K562 (cell line): ENCODE results near the gene KATNAL1. TPM values are rescaled to one million over a fixed set of nuclear protein-coding genes. Genes with fewer than 3 reads are reported as not detected.
"Not testable (repeated sequence)": the region's sequence is repeated elsewhere in the genome, so short reads cannot be mapped to it uniquely, and the experiment has no call there.

Experiments
- ATAC-seq: fragments of 200-7000 bp; cut with Tn5 transposase; 3 replicates; pipeline ENCODE4 v1.9.1; 2020; ENCODE audit warnings: moderate library complexity
- BruUV-seq: library from RNA; stranded (reverse); fragments of 400-500 nt; replicated peaks from 2 replicates; lab custom pipeline; 2021; lab: Mats Ljungman, UMichigan
- CTCF ChIA-PET: fragments of 300-600 bp; formaldehyde crosslinking; extraction: SDS; loops from one replicate; lab custom pipeline; 2021; ENCODE audit warnings: low intra/inter-chr PET ratio; lab: Yijun Ruan, JAX
- POLR2A ChIA-PET: fragments of 300-600, 350-650 bp; sonication (Branson Sonifier 250); formaldehyde crosslinking; extraction: SDS; loops from one replicate; lab custom pipeline; 2021; ENCODE audit warnings: antibody characterized with exemption, inconsistent platforms; lab: Yijun Ruan, JAX
- DNase-seq, 4 experiments: peaks; one replicate each; pipeline versions ENCODE4 v3.0.0 to v3.0.0-alpha.2; 2011 to 2018; ENCODE audit warnings: low spot score in 3 of 4, mixed read lengths in 3 of 4; ENCODE audit errors: extremely low read depth in 1 of 4
- FAIRE-seq: peaks from 2 replicates; lab custom pipeline; 2011; peaks lifted over from hg19 to GRCh38; lab: Jason Lieb, UNC
- H2AFZ ChIP-seq: 2 replicates; pipeline ENCODE4 v1.6.0; 2011; ENCODE audit warnings: low read depth, low read length, control low read depth, inconsistent platforms
- H3K27ac ChIP-seq: fragments of 200-600 bp; 3 replicates; pipeline ENCODE4 v1.8.0; 2011; ENCODE audit warnings: low read depth, mild to moderate bottlenecking, control low read depth, inconsistent platforms, low read length, moderate library complexity, mixed read lengths; ENCODE audit errors: extremely low read depth
- H3K27me3 ChIP-seq, 2 experiments: fragments of 300-600 bp in 1 of 2; 2 replicates in 1 of 2; 3 replicates in 1 of 2; pipeline versions ENCODE4 v1.6.0 to v1.8.0; 2011; ENCODE audit warnings: inconsistent platforms in 2 of 2, low read length in 2 of 2, mild to moderate bottlenecking in 1 of 2, mixed read lengths in 1 of 2, moderate library complexity in 1 of 2; ENCODE audit not compliant: control insufficient read depth in 2 of 2, insufficient read depth in 2 of 2
- H3K36me3 ChIP-seq: fragments of 300-600 bp; 3 replicates; pipeline ENCODE4 v1.8.0; 2011; ENCODE audit warnings: mild to moderate bottlenecking, low read length, inconsistent platforms; ENCODE audit not compliant: control insufficient read depth, insufficient read depth
- H3K4me1 ChIP-seq, 2 experiments: fragments of 200-600 bp in 1 of 2; replicated peaks in 1 of 2; 2 replicates in 1 of 2; 3 replicates in 1 of 2; pipeline versions ENCODE4 v1.5.1 to v1.8.0; 2011; ENCODE audit warnings: inconsistent platforms in 2 of 2, low read length in 2 of 2, mild to moderate bottlenecking in 1 of 2, mixed read lengths in 1 of 2, moderate library complexity in 1 of 2; ENCODE audit not compliant: control insufficient read depth in 2 of 2, insufficient read depth in 2 of 2
- H3K4me2 ChIP-seq: 2 replicates; pipeline ENCODE4 v1.6.1; 2011; ENCODE audit warnings: low read length, control low read depth, inconsistent platforms, mixed read lengths; ENCODE audit not compliant: insufficient read depth
- H3K4me3 ChIP-seq: fragments of 200-600 bp; sonication (generic), shearing (Covaris generic); 2 replicates; pipeline ENCODE4 v1.5.1; 2016; ENCODE audit warnings: control low read depth, inconsistent platforms
- H3K79me2 ChIP-seq: fragments of 200-600 bp; 3 replicates; pipeline ENCODE4 v1.8.0; 2011; ENCODE audit warnings: low read length, inconsistent platforms; ENCODE audit not compliant: control insufficient read depth, insufficient read depth
- H3K9ac ChIP-seq, 2 experiments: 2 replicates each; pipeline versions ENCODE4 v1.6.0 to v1.6.1; 2011; ENCODE audit warnings: low read depth in 2 of 2, low read length in 2 of 2, control low read depth in 1 of 2, inconsistent platforms in 1 of 2, mild to moderate bottlenecking in 1 of 2, mixed read lengths in 1 of 2; ENCODE audit not compliant: insufficient read depth in 1 of 2
- H3K9me1 ChIP-seq: one replicate; pipeline ENCODE4 v1.6.0; 2011; ENCODE audit warnings: inconsistent platforms, mild to moderate bottlenecking, low read length, moderate library complexity; ENCODE audit not compliant: control insufficient read depth, insufficient read depth
- H3K9me3 ChIP-seq: replicated peaks from 2 replicates; pipeline ENCODE4 v1.5.1; 2011; ENCODE audit warnings: low read depth, low read length, inconsistent platforms; ENCODE audit not compliant: control insufficient read depth, insufficient read depth
- H4K20me1 ChIP-seq: replicated peaks from 2 replicates; pipeline ENCODE4 v1.6.1; 2011; ENCODE audit warnings: low read length, inconsistent platforms, mixed read lengths; ENCODE audit not compliant: control insufficient read depth, insufficient read depth
- GMEB1 ChIP-seq: fragments of 250-450 bp; sonication (Bioruptor Pico); IDR thresholded peaks from 2 replicates; pipeline ENCODE4 v1.4.0; 2020; ENCODE audit warnings: mild to moderate bottlenecking
- MAZ ChIP-seq, 2 experiments: fragments of 450-650 bp in 1 of 2; sonication (generic) in 1 of 2; formaldehyde crosslinking; IDR thresholded peaks in 1 of 2; conservative IDR thresholded peaks in 1 of 2; 2 replicates each; pipeline versions ENCODE4 v1.4.0 to v1.5.0; 2020; ENCODE audit warnings: mild to moderate bottlenecking in 1 of 2, missing genetic modification reagents in 1 of 2
- MYNN ChIP-seq, 2 experiments: sonication (generic); formaldehyde crosslinking in 1 of 2; IDR thresholded peaks; 2 replicates each; pipeline versions ENCODE4 v1.5.0 to v1.6.1; 2016 to 2020; ENCODE audit warnings: antibody characterized with exemption in 1 of 2, missing genetic modification reagents in 1 of 2
- NKRF ChIP-seq: fragments of 450-650 bp; IDR thresholded peaks from 2 replicates; pipeline ENCODE4 v1.6.1; 2016; ENCODE audit warnings: borderline replicate concordance
- POLR2G ChIP-seq: fragments of 200-400 bp; formaldehyde crosslinking; IDR thresholded peaks from 2 replicates; pipeline ENCODE4 v1.6.1; 2017; ENCODE audit warnings: low read depth, mild to moderate bottlenecking, antibody characterized with exemption, low read length, moderate library complexity
- PRMT5 ChIP-seq: sonication (generic); formaldehyde crosslinking; IDR thresholded peaks from 2 replicates; pipeline ENCODE4 v1.5.0; 2020; ENCODE audit warnings: missing genetic modification reagents
- SMARCB1 ChIP-seq: IDR thresholded peaks from 2 replicates; pipeline ENCODE4 v1.6.1; 2011; ENCODE audit warnings: improper control_type of control experiment, low read depth; ENCODE audit not compliant: insufficient read length
- SPI1 ChIP-seq: IDR thresholded peaks from 2 replicates; pipeline ENCODE4 v1.6.1; 2011; ENCODE audit warnings: low read depth, low read length, control low read depth, borderline replicate concordance
- SREBF2 ChIP-seq: sonication (generic); formaldehyde crosslinking; IDR thresholded peaks from 2 replicates; pipeline ENCODE4 v1.4.0; 2020; ENCODE audit warnings: mild to moderate bottlenecking, missing genetic modification reagents
- ZC3H4 ChIP-seq: sonication (generic); formaldehyde crosslinking; IDR thresholded peaks from 2 replicates; pipeline ENCODE4 v1.9.0; 2021; ENCODE audit warnings: missing genetic modification reagents, borderline replicate concordance
- ZNF146 ChIP-seq: IDR thresholded peaks from one replicate; pipeline ENCODE4 v1.6.1; 2018; ENCODE audit warnings: missing compliant biosample characterization; ENCODE audit not compliant: unreplicated experiment
- ZNF239 ChIP-seq: fragments of 250-450 bp; sonication (Bioruptor Pico); IDR thresholded peaks from 2 replicates; pipeline ENCODE4 v1.4.0; 2020; ENCODE audit warnings: mild to moderate bottlenecking
- ZSCAN29 ChIP-seq: fragments of 450-650 bp; IDR thresholded peaks from 2 replicates; pipeline ENCODE4 v1.6.1; 2017
- WGBS: fragments of 100-300 bp; shearing (Covaris generic); methylation state at CpG from one replicate; pipeline ENCODE4 v1.1.6; 2016; ENCODE audit warnings: low coverage, mixed read lengths; ENCODE audit not compliant: insufficient coverage; ENCODE audit errors: missing lambda C conversion rate; 5-methylcytosine and 5-hydroxymethylcytosine counted together
- in situ Hi-C: fragments of 300-500 bp; cut with MboI; formaldehyde crosslinking; loops from 4 replicates; pipeline ENCODE4 v1.15.0; 2018; ENCODE audit warnings: inconsistent platforms, mixed read lengths
- intact Hi-C: fragments of 100-400 bp; cut with micrococcal nuclease; formaldehyde crosslinking; loops from 2 replicates; pipeline ENCODE4 v1.14.2; 2022
- polyA plus RNA-seq, 8 experiments: library from polyadenylated mRNA; depleted of rRNA in 4 of 8; stranded (reverse) in 5 of 8; unstranded in 3 of 8; fragments of >200 nt; fragmentation: Nextera tagmentation in 2 of 8; fragmentation: Illumina TruSeq in 1 of 8; extraction: Ambion mirVana in 2 of 8; extraction: Trizol in 1 of 8; gene quantifications; 2 replicates each; pipeline versions ENCODE4 v1.2.1 to v1.2.3, GENCODE V29; 2011 to 2014; ENCODE audit warnings: inconsistent platforms in 1 of 8, missing spikeins in 1 of 8
- total RNA-seq, 7 experiments: library from RNA; depleted of rRNA in 6 of 7; stranded (reverse); fragments of >200 nt in 6 of 7; fragmentation: Illumina TruSeq in 2 of 7; extraction: Trizol in 2 of 7; gene quantifications; 2 replicates each; pipeline versions ENCODE4 v1.2.1 to v1.2.3, GENCODE V29; 2011 to 2021; ENCODE audit warnings: low replicate concordance in 1 of 7

KATNAL1 gene
- total and polyA plus RNA-seq, 9 of the 15 experiments (the other 6 are each of a cell fraction or from before 2014, with no cell fraction given) = 2.5 to 8.2 (median 5.5) TPM

- H3K4me3 ChIP-seq, H2AFZ ChIP-seq, POLR2A ChIA-PET, H3K9ac ChIP-seq, in situ Hi-C loops, H4K20me1 ChIP-seq, intact Hi-C loops, H3K27ac ChIP-seq, H3K4me2 ChIP-seq, H3K9me1 ChIP-seq, H3K9me3 ChIP-seq, H3K4me1 ChIP-seq, H3K79me2 ChIP-seq, CTCF ChIA-PET, H3K36me3 ChIP-seq, FAIRE-seq, ATAC-seq, BruUV-seq: not testable (repeated sequence)
- peak in 1 of 4 experiments; percentile 4 for DNase-seq
- H3K27me3 ChIP-seq = peaks cover 0 to 21% of the 10 kb centered on the region in 2 experiments; a peak in 3 of 5 replicates
- peak; percentile 60; the same call in 1 of the 2 replicates for TF ChIP-seq SPI1
- WGBS = 16% methylated on average over 3 of the region's 6 CpGs
These were observed 133.1 kb downstream of the KATNAL1 start for GRCh38 chr13:30174250-30174649.

- intact Hi-C loops (no loop called here), in situ Hi-C loops (no loop called here)
- Histone ChIP-seq H4K20me1 (no peaks in the 10 kb centered on the region; the same call in 1 of the 2 replicates), H3K36me3 (no peaks in the 10 kb centered on the region), H3K4me2 (no peak overlapping the region), H3K27me3 (peaks cover 0 to 21% of the 10 kb centered on the region in 2 experiments; a peak in 3 of 5 replicates), H3K27ac (no peak overlapping the region), H3K4me1 (no peaks in the 10 kb centered on the region), H3K79me2 (no peaks in the 10 kb centered on the region), H3K9me1 (no peaks in the 10 kb centered on the region), H3K4me3 (no peak overlapping the region), H3K9me3 (no peaks in the 10 kb centered on the region), H2AFZ (no peak overlapping the region), H3K9ac (no peak overlapping the region)
- FAIRE-seq (no peak), DNase-seq (no peak), ATAC-seq (no peak)
- BruUV-seq = no TSS peak
- CTCF ChIA-PET = no interaction called here
- POLR2A ChIA-PET = interaction anchor here (0.8 kb wide), 1 partner anchor 710 kb away, joined by 4 read pairs; no protein-coding TSS in a partner anchor
- WGBS = 26% methylated on average over 5 of the region's 5 CpGs
- TF ChIP-seq MAZ (CRISPR knock-in tag; conservative IDR thresholded peaks at IDR 0.05 in 1 of 2, IDR thresholded peaks at IDR 0.05 in 1 of 2) (no peak), MYNN (IDR thresholded peaks at IDR 0.05) (no peak), MYNN (CRISPR knock-in tag; IDR thresholded peaks at IDR 0.05) (no peak), SMARCB1 (no peak), PRMT5 (CRISPR knock-in tag) (no peak), ZNF146 (CRISPR knock-in tag) (no peak), GMEB1 (no peak), POLR2G (no peak), NKRF (no peak), ZSCAN29 (no peak), ZNF239 (CRISPR knock-in tag) (no peak), ZC3H4 (CRISPR knock-in tag) (no peak), SREBF2 (CRISPR knock-in tag) (no peak)
These were observed 134.1 kb downstream of the KATNAL1 start for GRCh38 chr13:30173303-30173610.
